Stimulated activated CD8-positive, alpha-beta memory T cell treated with anti-CD3 and anti-CD28 coated beads, Interleukin-7, amount 100 ng/mL, for 24 hours (primary cell): ENCODE results near the gene PER2.
"Not testable (repeated sequence)": the region's sequence is repeated elsewhere in the genome, so short reads cannot be mapped to it uniquely, and the experiment has no call there.

ENCODE experiments used
- DNase-seq: peaks from one replicate; pipeline ENCODE4 v3.0.0-alpha.2; 2020; ENCODE audit warnings: low read depth

PER2 gene

GRCh38 chr2:238286095-238286494 is 2.3 kb downstream of the PER2 start:
- no peak for DNase-seq

GRCh38 chr2:238285653-238286082 is 2.7 kb downstream of the PER2 start:
- DNase-seq, result no peak

- no peak for DNase-seq
These were observed 3.5 kb downstream of the PER2 start for GRCh38 chr2:238284802-238285515.

GRCh38 chr2:238282861-238283738 is 5.3 kb downstream of the PER2 start:
- DNase-seq, result no peak

- DNase-seq, result no peak
These were observed 6.5 kb downstream of the PER2 start for GRCh38 chr2:238281826-238282480.

GRCh38 chr2:238280083-238280825 is 8.2 kb downstream of the PER2 start:
- DNase-seq, result no peak

- no peak for DNase-seq
These were observed 9.1 kb downstream of the PER2 start for GRCh38 chr2:238279324-238279682.

- no peak for DNase-seq
These were observed 9.6 kb downstream of the PER2 start for GRCh38 chr2:238278626-238279323.

GRCh38 chr2:238277695-238278094 is 10.7 kb downstream of the PER2 start:
- no peak for DNase-seq

GRCh38 chr2:238274152-238274865 is 14.1 kb downstream of the PER2 start:
- no peak for DNase-seq

GRCh38 chr2:238273433-238273832 is 15.0 kb downstream of the PER2 start:
- not testable (repeated sequence) for DNase-seq

GRCh38 chr2:238272156-238272555 is 16.3 kb downstream of the PER2 start:
- DNase-seq, result no peak

- DNase-seq, result not testable (repeated sequence)
These were observed 16.7 kb downstream of the PER2 start for GRCh38 chr2:238271686-238272085.

- DNase-seq, result no peak
These were observed 17.3 kb downstream of the PER2 start for GRCh38 chr2:238271061-238271554.

GRCh38 chr2:238270606-238271005 is 17.8 kb downstream of the PER2 start:
- DNase-seq, result no peak

GRCh38 chr2:238269741-238270140 is 18.7 kb downstream of the PER2 start:
- no peak for DNase-seq

GRCh38 chr2:238267884-238268680 is 20.3 kb downstream of the PER2 start:
- DNase-seq, result no peak

- no peak for DNase-seq
These were observed 21.1 kb downstream of the PER2 start for GRCh38 chr2:238267341-238267710.

GRCh38 chr2:238265605-238266004 is 22.8 kb downstream of the PER2 start:
- no peak for DNase-seq

- DNase-seq, result no peak
These were observed 24.3 kb downstream of the PER2 start for GRCh38 chr2:238264072-238264460.
